ENCODE results near the gene NOS2.
"Not testable (repeated sequence)": the region's sequence is repeated elsewhere in the genome, so short reads cannot be mapped to it uniquely, and the experiment has no call there.

The NOS2 gene

DNA sequence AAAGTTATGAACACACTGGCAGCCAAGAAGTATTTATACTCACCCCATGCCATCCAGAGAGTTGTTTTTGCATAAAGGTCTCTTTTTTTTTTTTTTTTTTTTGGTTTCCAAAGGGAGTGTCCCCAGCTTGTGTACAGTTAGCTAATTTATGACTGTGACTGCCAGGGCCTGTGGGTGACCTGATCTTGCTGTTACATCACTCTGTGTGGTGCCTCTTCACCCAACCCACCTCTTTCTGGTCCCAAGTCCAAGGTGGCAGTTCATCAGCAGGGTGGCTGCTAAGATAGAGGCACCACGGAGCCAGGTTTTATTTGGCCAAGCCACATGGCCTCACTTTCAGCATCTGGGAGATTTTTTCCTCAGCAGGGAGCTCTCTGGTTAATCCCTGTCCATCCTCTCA is at the start of gene NOS2:
NOS2 (minus strand) TSS at position 8 of the 400 bp plus-strand sequence. CDS start 1,720 bp downstream, outside the sequence.
- DNase-seq (ENCODE audit: low read depth): no peak

DNA sequence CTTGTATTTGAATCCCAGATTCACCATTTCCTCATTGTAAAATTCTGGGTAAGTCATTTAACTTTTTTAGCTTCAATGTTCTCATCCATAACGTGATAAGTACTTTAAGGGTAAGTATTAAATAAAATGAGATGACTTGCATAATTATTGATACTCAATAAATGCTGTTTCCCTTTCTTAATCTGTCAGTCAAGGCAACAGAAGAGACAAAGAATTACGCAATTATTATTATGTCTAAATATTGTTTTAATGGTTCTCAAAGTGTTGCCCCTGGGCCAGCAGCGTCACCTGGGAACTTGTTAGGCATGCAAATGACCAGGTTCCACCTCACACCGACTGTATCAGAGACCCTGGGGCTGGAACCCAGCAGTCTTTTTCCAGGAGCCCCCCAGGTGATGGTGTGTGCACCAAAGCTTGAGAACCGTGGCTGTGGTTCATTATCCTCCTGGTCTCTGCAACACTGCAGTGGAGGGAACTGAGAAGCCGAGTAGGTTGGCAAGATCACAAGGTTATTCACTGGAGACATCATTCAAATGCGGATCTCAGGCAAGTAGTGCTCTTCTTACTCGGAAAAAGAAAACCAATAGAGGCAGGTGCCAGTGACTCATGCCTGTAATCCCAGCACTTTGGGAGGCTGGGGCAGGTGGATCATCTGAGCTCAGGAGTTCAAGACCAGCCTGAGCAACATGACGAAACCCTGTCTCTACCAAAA is 49.3 kb upstream of the NOS2 start:
- DNase-seq (ENCODE audit: low read depth): no peak

DNA sequence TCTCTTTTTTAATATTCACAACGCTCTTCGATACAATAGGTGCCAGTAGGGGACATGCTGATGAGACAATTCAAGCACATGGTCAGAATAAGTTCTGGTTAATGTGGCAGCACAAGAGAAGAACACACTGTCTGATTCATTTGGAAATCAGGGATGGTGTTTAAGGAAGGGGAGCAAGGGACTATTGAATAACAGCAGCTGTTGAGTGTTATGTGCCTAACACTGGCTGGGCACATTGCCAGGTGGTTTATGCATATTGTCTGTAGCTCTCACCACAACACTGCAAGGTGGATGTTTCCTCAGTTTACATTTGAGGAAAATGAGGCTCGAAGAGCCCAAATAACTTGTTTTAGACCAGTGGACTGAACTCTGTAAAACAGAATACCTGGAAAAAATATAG is 48.6 kb upstream of the NOS2 start:
- DNase-seq (ENCODE audit: low read depth): no peak

DNA sequence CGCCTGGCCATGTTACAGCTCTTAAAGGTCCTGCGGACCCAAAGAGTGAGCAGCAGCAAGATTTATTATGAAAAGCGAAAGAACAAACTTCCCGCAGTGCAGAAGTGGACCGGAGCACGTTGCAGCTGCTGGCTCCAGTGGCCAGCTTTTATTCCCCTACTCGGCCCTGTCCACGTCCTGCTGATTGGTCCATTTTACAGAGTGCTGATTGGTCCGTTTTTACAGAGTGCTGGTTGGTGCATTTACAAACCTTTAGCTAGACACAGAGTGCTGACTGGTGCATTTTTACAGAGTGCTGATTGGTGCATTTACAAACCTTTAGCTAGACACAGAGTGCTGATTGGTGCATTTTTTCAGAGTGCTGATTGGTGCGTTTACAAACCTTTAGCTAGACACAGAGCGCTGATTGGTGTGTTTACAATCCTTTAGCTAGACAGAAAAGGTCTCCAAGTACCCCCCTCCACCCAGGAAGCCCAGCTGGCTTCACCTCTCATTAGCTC is 46.5 kb upstream of the NOS2 start:
- not testable (repeated sequence) for DNase-seq (ENCODE audit: low read depth)

DNA sequence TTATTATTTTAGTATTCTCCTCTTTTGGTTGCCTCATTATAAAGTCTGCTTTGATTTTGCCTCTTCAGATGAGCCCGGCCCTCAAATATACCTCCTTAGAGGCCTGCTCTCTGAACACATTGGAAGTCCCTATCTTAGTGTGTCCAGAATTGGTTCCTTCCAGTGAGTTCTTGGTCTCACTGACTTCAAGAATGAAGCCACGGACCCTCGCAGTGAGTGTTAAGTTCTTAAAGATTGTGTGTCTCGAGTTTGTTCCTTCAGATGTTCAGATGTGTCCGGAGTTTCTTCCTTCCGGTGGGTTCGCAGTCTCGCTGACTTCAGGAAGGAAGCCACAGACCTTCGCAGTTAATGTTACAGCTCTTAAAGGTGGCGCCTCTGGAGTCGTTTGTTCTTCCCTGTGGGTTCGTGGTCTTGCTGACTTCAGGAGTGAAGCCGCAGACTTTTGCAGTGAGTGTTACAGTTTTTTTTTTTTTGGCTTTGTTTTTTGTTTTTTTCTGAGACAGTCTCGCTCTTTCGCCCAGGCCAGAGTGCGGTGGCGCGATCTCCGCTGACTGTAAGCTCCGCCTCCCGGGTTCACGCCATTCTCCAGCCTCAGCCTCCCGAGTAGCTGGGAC is 45.8 kb upstream of the NOS2 start:
- no peak for DNase-seq (ENCODE audit: low read depth)

DNA sequence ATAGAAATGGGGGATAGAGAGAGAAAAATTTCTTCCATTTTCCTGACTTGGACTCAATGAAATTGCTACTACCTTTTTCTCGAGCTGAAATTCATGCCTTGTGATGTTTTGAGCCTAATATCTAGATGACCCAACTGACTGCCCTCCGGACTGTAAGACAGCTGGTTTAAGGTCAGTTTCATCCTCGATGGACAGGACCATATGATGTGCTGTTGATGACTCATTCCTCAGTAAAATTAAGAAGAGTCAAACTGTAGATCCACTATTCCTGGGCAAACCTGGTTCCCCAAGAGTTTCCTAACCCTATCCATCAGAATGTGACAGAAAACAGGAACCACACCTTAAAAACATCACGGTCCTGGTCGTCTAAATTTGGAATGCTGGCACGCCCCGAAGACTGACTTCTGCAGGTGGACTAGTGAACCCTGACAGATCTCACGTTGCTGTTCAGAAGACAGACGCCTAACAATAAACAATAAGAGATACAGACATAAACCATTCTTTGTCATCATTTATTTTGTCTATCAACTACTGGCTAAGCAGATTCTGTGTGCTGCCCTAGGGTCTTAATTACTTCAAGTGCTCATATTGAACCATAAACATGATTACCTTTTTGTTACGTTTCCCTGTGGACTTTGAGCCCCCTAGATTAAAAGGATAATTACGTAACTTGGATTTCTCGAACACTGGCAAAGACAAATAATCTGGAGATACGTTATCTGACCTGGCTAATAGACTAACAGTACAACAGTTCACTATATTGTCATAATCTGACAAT is 45.1 kb upstream of the NOS2 start:
- no peak for DNase-seq (ENCODE audit: low read depth)

DNA sequence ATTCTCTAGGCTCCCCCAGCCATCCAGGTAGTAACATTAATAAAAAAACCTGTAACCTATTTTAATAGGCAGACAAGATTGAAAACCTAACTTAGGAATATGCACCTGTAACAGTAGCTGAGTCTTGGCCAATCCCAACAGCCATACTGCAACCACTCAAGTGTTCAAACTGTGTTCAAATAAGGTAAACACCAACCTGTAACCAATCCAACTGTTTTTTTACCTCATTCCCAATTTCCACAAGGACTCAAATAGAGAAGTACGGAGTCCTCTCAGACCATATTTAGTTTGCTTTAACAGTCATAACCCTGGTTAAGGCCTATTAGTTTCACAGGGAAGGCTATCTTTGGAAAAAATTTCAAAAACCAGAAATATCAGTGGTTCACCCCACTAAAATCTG is 40.4 kb upstream of the NOS2 start:
- no peak for DNase-seq (ENCODE audit: low read depth)

DNA sequence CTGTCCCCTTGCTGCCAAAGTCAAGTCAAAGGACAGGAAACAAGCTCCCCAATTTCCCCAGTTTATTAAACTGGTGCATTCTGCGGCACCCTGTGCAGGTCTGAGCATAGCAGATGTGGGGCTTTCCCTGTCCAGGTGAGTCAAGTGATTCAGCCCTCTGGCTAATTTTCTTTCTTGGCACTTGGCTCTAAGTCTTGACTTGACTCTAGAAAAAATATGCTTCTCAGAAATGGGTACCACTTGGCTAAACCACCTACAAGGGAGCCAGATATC is 40.0 kb upstream of the NOS2 start:
- DNase-seq (ENCODE audit: low read depth): not testable (repeated sequence)

DNA sequence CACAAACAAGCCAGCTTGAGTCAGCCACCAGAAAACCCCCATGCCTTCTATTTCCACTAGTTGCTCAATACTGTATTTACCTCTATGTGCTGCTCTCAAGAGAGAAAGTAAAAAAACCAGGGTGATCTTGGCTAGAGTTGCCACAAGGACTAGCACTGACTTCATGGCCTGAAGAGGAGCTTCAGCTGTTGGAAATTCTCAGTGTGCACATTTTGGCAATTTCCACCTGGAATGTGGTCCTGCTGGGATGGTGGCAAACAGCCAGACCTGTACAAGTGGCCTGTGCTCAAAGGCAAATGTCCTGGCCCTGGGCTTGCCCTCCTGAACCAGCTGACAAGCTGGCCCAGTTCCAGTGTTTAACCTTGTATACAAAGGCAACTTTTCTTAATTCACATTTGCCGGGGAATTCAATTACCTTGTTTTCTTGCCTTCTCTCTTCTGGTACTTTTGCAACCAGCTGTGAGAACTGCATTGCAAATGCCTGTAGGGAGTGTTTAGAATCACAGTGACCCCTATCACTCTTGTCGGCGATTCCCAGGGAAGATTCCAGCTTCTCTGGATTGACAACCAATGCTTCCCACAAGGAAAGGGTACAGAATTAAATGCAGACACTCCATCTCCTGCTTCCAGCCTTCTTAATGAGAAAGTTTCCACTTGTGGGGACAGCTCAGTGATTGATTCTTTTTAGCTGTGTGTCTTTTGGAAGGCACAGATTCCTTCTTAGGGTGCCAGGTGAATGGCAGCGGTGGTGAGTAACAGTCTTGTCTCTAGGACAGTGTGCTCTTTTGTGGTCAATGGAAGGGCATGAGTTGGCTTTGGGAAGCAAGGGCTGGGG is 39.5 kb upstream of the NOS2 start:
- not testable (repeated sequence) for DNase-seq (ENCODE audit: low read depth)

DNA sequence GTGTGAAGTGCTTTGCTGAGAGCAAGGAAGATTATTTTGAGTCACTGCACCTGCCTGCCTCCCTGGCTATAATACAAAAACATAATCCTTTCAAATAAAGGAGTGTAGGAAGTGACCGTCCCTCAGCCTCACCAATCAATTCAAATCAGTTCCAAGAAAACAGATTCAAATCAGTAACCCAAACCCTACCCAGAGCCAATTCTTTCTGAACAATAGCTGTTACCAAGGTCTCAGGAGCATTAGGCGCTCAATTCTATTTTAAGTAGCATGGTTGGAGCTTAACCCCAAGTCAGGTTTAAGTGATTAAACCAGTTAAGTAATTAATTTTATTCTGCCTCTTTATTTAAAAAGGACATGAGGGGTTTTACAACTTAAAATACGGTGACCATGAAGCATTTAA is 38.3 kb upstream of the NOS2 start:
- DNase-seq (ENCODE audit: low read depth): not testable (repeated sequence)

DNA sequence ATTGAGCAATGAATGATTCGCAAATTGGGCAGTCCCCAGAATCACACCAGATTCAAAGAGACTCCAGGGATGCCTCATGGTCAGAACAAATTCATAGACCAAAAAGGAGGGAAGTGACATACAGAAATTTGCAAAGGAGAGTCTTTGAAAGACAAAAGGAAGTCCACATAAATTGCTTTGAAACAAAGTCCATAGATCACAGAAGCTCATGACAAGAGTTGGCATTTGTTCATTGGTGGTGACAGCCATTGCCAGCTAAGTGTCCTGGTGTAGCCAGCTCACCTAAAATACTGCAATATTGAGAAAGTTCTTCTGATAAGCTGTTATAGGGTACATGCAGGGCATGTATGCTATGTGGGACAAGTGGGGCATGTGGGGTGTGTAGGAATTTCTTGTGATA is 37.4 kb upstream of the NOS2 start:
- not testable (repeated sequence) for DNase-seq (ENCODE audit: low read depth)

DNA sequence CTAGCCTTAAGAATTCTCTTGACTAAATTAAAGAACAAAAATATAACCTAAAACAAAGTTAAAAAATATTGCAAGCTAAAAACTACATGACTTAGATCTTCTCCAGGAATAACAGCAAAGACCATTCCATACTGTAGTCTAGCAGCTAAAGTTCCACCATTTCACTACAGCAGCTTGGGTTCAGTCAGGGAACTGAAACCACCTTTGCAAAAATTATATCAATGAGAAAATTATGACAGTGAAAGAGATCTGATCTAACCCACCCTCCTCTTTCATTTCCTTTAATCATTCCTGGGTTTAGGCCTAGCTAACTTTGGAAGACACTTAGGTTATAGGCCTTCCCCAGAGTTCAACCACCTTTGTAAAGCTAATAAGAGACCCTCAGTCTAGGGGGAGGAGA is 36.3 kb upstream of the NOS2 start:
- DNase-seq (ENCODE audit: low read depth): no peak

DNA sequence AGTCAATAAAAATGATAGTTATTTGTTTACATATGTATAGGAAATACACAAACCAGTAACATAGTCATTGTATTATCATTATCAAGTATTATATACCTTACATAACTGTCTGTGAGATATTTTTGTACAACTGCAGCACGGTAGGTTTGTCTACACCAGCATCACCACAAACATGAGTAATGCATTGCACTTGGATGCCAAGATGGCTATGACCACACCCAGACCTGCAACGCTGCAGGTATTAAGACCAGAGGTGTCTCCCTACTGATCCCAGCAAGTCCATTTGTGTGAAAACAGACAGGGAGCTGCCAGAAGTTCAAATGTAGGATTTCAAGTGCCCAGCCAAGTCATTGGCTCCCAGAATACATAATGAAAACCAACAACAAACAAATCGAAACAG is 34.2 kb upstream of the NOS2 start:
- DNase-seq (ENCODE audit: low read depth): no peak

DNA sequence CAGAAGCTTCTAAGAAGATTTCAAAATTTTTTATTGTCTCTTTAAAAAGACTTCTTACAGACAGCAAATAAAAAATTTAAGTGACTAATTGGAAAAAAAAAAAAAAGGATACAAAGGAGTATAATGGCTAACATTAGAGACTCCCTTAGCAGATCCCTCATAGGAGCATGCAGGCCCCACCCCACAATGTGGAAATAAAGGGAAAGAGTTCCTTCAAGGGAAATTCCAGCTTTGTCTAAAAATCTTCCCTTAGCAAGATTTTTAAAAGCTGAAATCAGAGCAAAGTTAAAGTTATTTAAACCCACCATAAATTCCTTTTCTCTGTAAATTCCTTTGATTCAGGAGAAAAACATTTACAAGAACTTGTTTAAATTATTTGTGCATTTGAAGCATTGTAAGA is 32.5 kb upstream of the NOS2 start:
- no peak for DNase-seq (ENCODE audit: low read depth)

DNA sequence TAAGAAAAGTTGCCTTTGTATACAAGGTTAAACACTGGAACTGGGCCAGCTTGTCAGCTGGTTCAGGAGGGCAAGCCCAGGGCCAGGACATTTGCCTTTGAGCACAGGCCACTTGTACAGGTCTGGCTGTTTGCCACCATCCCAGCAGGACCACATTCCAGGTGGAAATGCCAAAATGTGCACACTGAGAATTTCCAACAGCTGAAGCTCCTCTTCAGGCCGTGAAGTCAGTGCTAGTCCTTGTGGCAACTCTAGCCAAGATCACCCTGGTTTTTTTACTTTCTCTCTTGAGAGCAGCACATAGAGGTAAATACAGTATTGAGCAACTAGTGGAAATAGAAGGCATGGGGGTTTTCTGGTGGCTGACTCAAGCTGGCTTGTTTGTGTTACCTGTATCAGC is 29.6 kb upstream of the NOS2 start:
- not testable (repeated sequence) for DNase-seq (ENCODE audit: low read depth)

DNA sequence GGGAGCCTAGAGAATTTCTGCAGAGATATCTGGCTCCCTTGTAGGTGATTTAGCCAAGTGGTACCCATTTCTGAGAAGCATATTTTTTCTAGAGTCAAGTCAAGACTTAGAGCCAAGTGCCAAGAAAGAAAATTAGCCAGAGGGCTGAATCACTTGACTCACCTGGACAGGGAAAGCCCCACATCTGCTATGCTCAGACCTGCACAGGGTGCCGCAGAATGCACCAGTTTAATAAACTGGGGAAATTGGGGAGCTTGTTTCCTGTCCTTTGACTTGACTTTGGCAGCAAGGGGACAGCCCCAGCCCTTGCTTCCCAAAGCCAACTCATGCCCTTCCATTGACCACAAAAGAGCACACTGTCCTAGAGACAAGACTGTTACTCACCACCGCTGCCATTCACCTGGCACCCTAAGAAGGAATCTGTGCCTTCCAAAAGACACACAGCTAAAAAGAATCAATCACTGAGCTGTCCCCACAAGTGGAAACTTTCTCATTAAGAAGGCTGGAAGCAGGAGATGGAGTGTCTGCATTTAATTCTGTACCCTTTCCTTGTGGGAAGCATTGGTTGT is 28.9 kb upstream of the NOS2 start:
- DNase-seq (ENCODE audit: low read depth): not testable (repeated sequence)

DNA sequence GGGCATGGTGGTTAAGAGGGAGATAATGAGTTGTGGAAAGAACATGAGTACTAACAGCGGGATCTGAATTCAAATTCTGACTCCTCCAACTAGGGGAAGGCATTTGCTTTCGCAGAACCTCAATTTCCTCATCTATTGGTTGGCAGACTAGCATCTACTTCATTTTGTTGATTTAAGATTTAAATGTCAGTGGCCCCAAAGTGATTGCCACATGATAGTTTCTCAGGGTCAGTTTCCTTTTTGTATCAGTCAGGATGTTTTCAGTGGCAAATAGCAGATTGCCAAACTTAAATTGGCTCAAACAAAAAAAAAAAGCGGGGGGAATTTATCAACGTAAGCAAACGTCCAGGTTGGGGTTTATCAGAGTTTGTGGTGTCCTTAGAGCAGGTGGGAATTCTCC is 25.1 kb upstream of the NOS2 start:
- no peak for DNase-seq (ENCODE audit: low read depth)

DNA sequence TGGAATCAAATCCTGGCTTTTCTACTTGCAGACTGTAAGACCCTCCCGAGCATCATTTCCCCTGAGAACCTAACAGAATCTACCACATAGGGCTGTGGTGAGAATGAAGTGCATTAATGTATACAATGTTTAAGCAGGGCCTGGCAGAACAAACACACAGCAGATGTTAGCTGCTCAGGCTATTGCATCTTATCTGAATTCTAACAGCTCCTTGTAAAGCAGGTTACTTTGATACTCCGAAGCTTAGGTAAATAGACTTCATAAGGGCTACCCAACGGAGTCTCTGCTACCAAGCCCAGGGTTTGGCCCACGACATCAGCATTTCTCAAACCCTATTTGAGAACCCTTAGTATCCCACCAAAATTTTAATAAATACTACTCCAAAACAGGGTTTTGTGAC is 24.4 kb upstream of the NOS2 start:
- DNase-seq (ENCODE audit: low read depth): no peak

DNA sequence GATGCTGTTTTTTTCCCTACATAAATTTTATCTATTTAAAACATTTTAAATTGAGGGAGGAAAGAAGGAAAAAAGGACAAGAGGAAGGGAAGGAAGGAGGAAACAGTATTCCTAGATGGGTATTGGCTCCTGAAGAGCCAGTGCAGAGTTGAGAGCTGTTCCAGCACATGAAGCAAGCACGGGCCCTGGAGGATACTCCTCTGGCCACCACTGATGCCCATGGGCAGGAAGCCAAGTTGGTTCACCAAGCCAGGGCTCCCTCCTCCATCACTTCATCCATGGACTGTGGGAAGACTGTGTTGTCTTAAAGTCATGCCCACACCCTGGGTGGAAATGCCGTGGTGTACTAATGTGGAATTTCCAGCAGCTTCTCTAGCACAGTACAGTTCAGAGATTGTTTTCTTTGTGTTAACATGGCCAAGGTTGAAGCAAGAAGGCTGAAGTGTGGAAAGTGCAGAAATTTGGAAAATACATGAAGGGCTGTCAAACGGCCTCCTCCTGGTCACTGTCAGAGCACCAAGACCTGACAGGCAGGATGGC is 23.9 kb upstream of the NOS2 start:
- no peak for DNase-seq (ENCODE audit: low read depth)

DNA sequence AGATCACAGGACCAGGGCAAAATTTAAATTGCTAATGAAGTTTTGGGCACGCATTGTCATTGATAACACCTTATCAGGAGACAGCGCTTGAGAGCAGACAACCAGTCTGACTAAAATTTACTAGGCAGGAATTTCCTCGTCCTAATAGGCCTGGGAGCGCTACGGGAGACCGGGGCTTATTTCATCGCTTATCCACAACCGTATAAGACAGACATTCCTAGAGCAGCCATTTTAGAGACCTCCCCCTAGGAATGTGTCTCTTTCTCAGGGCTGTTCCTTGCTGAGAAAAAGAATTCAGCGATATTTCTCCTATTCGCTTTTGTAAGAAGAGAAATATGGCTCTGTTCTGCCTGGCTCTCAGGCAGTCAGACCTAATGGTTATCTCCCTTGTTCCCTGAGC is 21.8 kb upstream of the NOS2 start:
- not testable (repeated sequence) for DNase-seq (ENCODE audit: low read depth)

DNA sequence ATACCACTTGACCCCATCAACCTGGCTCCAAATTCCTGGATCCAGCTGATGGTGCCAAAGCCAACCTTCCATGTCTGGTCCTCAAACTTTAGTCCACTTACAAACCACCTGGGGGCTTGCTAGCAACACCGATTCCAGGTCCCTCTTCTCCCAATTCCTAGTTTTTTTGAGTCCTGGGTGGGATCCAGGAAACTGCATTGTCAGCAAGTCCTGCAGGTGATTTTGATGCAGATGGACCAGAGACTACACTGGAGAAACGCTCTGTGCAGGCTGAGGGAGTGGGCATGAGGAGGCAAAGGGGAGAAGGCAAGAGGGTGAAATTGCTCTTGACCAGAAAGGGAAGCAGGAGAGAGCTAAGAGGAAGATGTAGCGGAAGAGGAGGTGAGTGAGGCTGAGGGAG is 21.0 kb upstream of the NOS2 start:
- DNase-seq (ENCODE audit: low read depth): no peak

DNA sequence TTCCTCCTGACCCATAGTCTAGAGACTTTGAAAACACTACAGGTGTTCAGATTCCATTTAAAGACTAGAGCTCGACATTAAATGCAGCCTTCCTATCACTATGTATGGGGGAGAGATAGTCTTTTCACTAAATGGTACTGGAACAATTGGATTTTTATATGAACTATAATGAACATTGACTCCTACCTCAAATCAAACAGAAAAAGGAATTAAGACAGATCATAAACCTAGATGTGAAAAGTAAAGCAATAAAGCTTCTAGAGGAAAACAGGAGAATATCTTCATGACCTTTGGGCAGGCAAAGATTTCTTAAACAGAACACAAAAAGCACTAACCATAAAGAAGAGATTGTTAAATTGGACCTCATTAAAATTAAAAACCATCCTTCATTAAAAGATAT is 18.8 kb upstream of the NOS2 start:
- DNase-seq (ENCODE audit: low read depth): no peak

Measured in activated T-helper 9 cell treated with anti-CD3 and anti-CD28 coated beads, Interleukin-2, amount 50 U/mL, for 16 hours (primary cell).